Transverse colon (tissue), 4 donors: ENCODE results near the gene ITGAE.

Experiments used
- CTCF ChIP-seq, 5 experiments: fragments of 200-600 bp in 3 of 5; fragments of 450-650 bp in 2 of 5; sonication (generic) in 3 of 5; IDR thresholded peaks; 1 replicate in 2 of 5; 2 replicates in 3 of 5; pipeline ENCODE4 v1.5.1; 2016 to 2017; ENCODE audit warnings: antibody characterized with exemption in 5 of 5, inconsistent platforms in 3 of 5, mild to moderate bottlenecking in 2 of 5, moderate library complexity in 1 of 5
- EP300 ChIP-seq: sonication (generic); formaldehyde crosslinking; IDR thresholded peaks from one replicate; pipeline ENCODE4 v1.6.1; 2017; ENCODE audit warnings: antibody characterized with exemption, low read depth
- POLR2A ChIP-seq: fragments of 450-650 bp; IDR thresholded peaks from one replicate; pipeline ENCODE4 v1.6.1; 2016; ENCODE audit warnings: antibody characterized with exemption, mild to moderate bottlenecking, moderate library complexity
- POLR2AphosphoS5 ChIP-seq, 3 donors: sonication (generic); formaldehyde crosslinking; IDR thresholded peaks; one replicate each; pipeline ENCODE4 v1.6.1; 2016; ENCODE audit warnings: antibody characterized with exemption in 3 of 3

GRCh38 chr17:3690094-3690715, 110.8 kb downstream of the ITGAE start:
- TF ChIP-seq CTCF (IDR thresholded peaks at IDR 0.05) (no peak), EP300 (no peak), POLR2A (no peak), POLR2AphosphoS5 (IDR thresholded peaks at IDR 0.05) (no peak)
